HG02884 (cell line): ENCODE data around the gene FZR1.
"Not testable (repeated sequence)": the region's sequence is repeated elsewhere in the genome, so short reads cannot be mapped to it uniquely, and the experiment has no call there.

Experiments used
- ATAC-seq: cut with Tn5 transposase; IDR thresholded peaks from one replicate; pipeline ENCODE4 v1.9.1; 2021; ENCODE audit warnings: mild to moderate bottlenecking, moderate library complexity; ENCODE audit not compliant: unreplicated experiment

The FZR1 gene

GRCh38 chr19:3528080-3528479, 22.0 kb downstream of the FZR1 start:
- ATAC-seq: no peak

GRCh38 chr19:3528539-3529211, 22.6 kb downstream of the FZR1 start:
- ATAC-seq: no peak

GRCh38 chr19:3529299-3529698, 23.2 kb downstream of the FZR1 start:
- not testable (repeated sequence) for ATAC-seq

DNA sequence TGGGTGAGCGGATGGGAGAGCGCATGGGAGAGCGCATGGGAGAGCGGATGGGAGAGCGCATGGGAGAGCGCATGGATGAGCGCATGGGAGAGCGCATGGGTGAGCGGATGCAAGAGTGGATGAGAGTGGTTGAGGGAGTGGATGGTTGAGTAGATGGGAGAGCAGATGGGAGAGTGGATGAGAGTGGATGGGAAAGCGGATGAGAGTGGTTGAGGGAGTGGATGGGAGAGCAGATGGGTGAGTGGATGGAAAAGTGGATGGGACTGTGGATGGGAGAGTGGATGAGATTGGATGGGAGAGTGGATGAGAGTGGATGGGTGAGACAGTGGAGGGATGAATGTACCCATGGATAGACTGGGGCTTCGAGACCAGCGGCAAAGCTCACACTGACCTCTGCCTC, 24.3 kb downstream of the FZR1 start:
- ATAC-seq: no peak

DNA sequence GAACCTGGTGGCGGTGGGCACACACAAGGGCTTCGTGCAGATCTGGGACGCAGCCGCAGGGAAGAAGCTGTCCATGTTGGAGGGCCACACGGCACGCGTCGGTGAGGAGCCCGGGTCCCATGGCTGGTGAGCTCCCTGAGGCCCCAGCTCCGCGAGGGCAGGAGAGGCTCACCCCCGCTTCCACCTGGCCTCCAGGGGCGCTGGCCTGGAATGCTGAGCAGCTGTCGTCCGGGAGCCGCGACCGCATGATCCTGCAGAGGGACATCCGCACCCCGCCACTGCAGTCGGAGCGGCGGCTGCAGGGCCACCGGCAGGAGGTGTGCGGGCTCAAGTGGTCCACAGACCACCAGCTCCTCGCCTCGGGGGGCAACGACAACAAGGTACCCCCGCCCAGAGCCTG, 25.6 kb downstream of the FZR1 start:
- ATAC-seq: no peak

- ATAC-seq: no peak
Measured at GRCh38 chr19:3532154-3532786, 26.2 kb downstream of the FZR1 start.

DNA sequence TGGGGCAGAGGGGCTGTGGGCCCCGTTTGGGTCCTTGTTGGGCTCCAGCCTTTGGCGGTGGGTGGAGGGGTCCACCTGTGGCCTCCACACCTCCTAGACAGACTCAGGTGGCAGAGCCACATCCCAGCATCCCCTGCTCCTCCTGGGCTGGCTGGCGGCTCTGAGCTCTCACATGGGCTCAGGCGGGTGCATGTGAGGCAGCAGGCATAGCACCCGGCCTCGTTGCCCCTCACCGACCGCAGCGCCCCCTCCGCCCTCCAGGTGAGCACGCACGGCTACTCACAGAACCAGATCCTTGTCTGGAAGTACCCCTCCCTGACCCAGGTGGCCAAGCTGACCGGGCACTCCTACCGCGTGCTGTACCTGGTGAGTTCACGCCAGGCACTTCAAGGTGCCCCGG, 26.9 kb downstream of the FZR1 start:
- no peak for ATAC-seq

GRCh38 chr19:3533563-3534216, 27.6 kb downstream of the FZR1 start:
- no peak for ATAC-seq

DNA sequence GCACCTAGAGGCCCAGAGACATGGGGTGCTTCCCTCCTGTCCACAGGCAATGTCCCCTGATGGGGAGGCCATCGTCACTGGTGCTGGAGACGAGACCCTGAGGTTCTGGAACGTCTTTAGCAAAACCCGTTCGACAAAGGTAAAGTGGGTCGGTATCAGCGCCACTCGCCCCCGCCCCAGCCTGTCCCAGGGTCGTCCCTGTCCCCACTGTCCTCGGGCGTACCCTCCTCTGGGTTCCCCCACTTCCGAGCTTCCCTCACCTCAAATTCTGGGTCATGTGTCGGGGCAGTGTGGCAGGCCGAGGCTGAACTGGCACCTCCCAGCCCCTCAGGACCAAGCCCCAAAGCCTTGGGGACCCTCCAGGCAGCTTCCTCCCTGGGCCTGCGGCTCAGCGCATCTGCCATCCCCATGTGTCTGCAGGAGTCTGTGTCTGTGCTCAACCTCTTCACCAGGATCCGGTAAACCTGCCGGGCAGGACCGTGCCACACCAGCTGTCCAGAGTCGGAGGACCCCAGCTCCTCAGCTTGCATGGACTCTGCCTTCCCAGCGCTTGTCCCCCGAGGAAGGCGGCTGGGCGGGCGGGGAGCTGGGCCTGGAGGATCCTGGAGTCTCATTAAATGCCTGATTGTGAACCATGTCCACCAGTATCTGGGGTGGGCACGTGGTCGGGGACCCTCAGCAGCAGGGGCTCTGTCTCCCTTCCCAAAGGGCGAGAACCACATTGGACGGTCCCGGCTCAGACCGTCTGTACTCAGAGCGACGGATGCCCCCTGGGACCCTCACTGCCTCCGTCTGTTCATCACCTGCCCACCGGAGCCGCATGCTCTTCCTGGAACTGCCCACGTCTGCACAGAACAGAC, 28.5 kb downstream of the FZR1 start:
- ATAC-seq: no peak

DNA sequence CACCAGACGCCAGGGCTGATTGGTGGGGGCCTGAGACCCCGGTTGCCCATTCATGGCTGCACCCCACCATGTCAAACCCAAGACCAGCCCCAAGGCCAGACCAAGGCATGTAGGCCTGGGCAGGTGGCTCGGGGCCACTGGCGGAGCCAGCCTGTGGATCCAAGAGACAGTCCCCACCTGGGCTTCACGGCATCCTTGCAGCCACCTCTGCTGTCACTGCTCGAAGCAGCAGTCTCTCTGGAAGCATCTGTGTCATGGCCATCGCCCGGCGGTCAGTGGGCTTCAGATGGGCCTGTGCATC, 29.1 kb downstream of the FZR1 start:
- no peak for ATAC-seq

DNA sequence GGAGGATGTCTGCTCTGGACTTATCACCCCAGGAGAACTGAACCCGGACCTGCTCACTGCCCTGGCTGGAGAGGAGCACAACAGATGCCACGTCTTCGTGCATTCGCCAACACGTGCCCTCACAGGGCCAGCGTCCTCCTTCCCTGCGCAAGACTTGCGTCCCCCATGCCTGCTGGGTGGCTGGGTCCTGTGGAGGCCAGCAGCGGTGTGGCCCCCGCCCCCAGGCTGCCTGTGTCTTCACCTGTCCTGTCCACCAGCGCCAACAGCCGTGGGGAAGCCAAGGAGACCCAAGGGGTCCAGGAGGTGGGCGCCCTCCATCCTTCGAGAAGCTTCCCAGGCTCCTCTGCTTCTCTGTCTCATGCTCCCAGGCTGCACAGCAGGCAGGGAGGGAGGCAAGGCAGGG, 29.5 kb downstream of the FZR1 start:
- no peak for ATAC-seq

GRCh38 chr19:3535981-3536380, 29.9 kb downstream of the FZR1 start:
- ATAC-seq: no peak

DNA sequence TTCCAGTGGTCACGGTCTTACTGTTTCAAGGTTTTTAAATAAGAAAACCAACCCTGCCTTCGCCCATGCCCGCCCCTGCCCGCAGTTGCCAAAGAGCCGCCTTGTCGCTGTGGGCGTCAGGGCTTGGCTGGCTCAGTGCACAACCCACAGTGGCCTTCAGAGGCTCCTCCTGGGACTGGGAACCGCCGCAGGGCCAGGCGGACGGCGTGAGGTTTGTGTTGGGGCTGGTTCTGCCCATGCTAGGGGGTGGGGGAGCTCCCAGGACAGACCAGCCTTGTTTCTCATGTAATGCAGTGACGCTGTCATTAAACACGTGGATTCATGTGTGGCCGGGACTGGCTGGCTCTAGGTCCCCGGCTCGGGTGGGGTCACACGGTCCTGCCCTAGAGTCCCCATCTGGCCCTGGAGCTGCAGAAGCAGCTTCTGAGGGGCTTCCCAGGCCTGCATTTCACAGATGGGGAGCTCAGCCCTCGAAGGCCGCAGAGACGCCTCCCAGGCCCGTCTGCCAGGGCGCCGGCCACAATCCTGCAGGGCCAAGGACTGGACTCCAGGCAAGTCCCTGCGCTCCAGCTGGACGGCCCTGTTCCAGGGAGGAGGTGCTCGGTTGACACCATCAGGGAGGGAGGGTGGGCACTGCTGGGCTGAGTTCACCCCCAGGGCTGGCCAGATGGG, 30.5 kb downstream of the FZR1 start:
- ATAC-seq: no peak

DNA sequence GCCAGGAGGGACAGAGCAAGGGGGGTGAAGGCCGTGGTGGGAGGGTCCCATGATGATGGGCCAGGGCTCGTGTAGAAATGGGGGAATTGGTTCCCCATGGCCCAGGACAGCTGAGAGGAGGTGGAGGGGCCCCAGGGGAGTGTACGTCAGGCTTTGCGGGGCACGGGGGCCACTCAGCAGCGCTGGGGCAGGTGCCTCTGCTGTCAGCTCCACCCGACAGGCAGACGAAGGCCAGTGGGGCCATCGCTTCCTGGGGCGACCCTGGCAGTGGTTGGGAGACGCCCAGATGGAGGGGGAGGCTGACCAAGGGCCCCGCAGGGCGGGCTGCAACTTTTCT, 31.0 kb downstream of the FZR1 start:
- ATAC-seq: no peak

GRCh38 chr19:3537438-3538240, 31.5 kb downstream of the FZR1 start:
- no peak for ATAC-seq

DNA sequence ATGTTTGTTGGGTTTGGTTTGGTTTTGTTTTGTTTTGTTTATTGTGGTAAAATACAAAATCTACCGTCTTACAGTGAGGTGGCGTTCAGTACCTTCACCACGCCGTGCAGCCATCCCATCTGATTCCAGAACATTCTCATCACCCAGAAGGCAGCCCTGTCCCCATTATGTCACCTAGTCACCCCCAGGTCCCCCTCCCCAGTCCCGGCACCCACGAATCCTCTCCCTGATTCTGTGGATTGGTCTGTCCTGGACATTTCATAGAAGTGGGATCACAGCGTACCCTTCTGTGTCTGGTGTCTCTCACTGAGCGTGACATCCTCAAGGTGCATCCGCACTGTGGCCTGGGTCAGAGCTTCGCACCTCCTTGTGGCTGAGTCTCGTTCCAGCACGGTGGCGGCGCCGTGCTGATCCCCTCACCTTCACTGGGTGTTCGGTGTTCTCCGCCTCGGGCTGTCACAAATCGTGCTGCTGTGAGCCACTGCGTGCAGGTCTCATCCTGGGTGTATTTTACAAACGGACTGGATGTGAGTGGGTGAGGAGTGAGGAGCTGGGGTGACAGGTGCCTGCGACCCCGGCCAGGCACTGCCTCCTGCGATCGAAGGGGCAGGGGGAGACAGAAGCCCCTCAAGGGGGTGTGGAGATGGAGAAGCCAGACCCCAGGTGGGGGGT, 32.3 kb downstream of the FZR1 start:
- no peak for ATAC-seq

GRCh38 chr19:3538965-3539755, 33.0 kb downstream of the FZR1 start, which contains the start of gene TEKTIP1:
TEKTIP1 (plus strand) TSS chr19:3539174; CDS start chr19:3539178, 4 bp downstream.
- no peak for ATAC-seq

DNA sequence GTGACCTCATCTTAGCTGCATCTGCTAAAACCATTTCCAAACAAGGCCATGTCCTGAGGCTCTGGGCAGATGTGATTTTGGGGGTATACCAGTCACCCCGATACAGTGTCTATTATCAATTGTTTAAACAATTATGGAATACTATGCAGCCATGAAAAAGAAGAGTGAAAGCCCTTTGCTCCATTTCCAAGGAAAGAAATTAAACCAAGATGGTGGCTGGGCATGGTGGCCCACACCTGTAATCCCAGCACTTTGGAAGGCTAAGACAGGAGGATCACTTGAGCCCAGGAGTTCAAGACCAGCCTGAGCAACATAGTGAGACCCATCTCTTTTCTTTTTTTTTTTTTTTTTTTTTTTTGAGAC, 33.6 kb downstream of the FZR1 start:
- no peak for ATAC-seq
